H1 (cell line): ENCODE results near the gene DISP3. TPM values are rescaled to one million over a fixed set of nuclear protein-coding genes. Genes with fewer than 3 reads are reported as not detected.

Experiments
- CTCF ChIA-PET: fragments of 300-600 bp; sonication (Branson Sonifier 250); formaldehyde crosslinking; loops from one replicate; lab custom pipeline; 2021; ENCODE audit not compliant: partially characterized antibody; lab: Charles Lee
- POLR2A ChIA-PET: fragments of 300-600 bp; sonication (Branson Sonifier 250); formaldehyde crosslinking; loops from one replicate; lab custom pipeline; 2021; ENCODE audit warnings: inconsistent platforms; ENCODE audit not compliant: partially characterized antibody; lab: Charles Lee
- DNase-seq, 2 experiments: peaks; one replicate each; pipeline versions ENCODE4 v3.0.0 to v3.0.0-alpha.2; 2010 to 2022; ENCODE audit warnings: low spot score in 2 of 2, low read depth in 1 of 2, mixed read lengths in 1 of 2
- FAIRE-seq: peaks from 2 replicates; lab custom pipeline; 2011; peaks lifted over from hg19 to GRCh38; lab: Jason Lieb, UNC
- H2AFZ ChIP-seq: 2 replicates; pipeline ENCODE4 v1.8.1; 2012; ENCODE audit warnings: low read length, inconsistent platforms
- H2AK5ac ChIP-seq: 2 replicates; pipeline ENCODE4 v1.6.1; 2013; ENCODE audit warnings: low read depth, low read length
- H2BK120ac ChIP-seq: replicated peaks from 2 replicates; pipeline ENCODE3; 2013; ENCODE audit warnings: low read depth, low read length, inconsistent platforms
- H2BK12ac ChIP-seq: 2 replicates; pipeline ENCODE4 v1.6.1; 2013; ENCODE audit warnings: low read depth, low read length
- H2BK15ac ChIP-seq: 2 replicates; pipeline ENCODE4 v1.6.1; 2013; ENCODE audit warnings: low read length
- H2BK20ac ChIP-seq: 2 replicates; pipeline ENCODE4 v1.6.1; 2013; ENCODE audit warnings: low read length
- H2BK5ac ChIP-seq: 2 replicates; pipeline ENCODE4 v1.6.1; 2013; ENCODE audit warnings: low read depth, low read length
- H3K14ac ChIP-seq: 2 replicates; pipeline ENCODE4 v1.6.1; 2013; ENCODE audit warnings: inconsistent platforms; ENCODE audit not compliant: insufficient read length
- H3K18ac ChIP-seq: 2 replicates; pipeline ENCODE4 v1.6.1; 2013; ENCODE audit warnings: low read length; ENCODE audit errors: extremely low read depth
- H3K23ac ChIP-seq: 2 replicates; pipeline ENCODE4 v1.6.1; 2013; ENCODE audit warnings: inconsistent platforms; ENCODE audit not compliant: insufficient read length
- H3K23me2 ChIP-seq: 2 replicates; pipeline ENCODE4 v1.6.1; 2013; ENCODE audit warnings: low read depth, low read length
- H3K27ac ChIP-seq: 2 replicates; pipeline ENCODE4 v1.6.1; 2011; ENCODE audit warnings: low read depth, low read length, inconsistent platforms
- H3K27me3 ChIP-seq, 4 experiments: replicated peaks in 1 of 4; 1 replicate in 1 of 4; 2 replicates in 3 of 4; pipeline versions ENCODE4 v1.6.1 to v1.8.1; 2011 to 2013; ENCODE audit warnings: low read length in 3 of 4, mild to moderate bottlenecking in 3 of 4, inconsistent platforms in 2 of 4, mixed read lengths in 2 of 4, moderate library complexity in 1 of 4; ENCODE audit not compliant: control insufficient read depth in 3 of 4, insufficient read depth in 3 of 4; ENCODE audit errors: extremely low read depth in 1 of 4
- H3K36me3 ChIP-seq, 4 experiments: 2 replicates each; pipeline versions ENCODE4 v1.6.1 to v1.8.1; 2011 to 2013; ENCODE audit warnings: mild to moderate bottlenecking in 4 of 4, low read length in 3 of 4, moderate library complexity in 2 of 4, control low read depth in 1 of 4, inconsistent platforms in 1 of 4; ENCODE audit not compliant: insufficient read depth in 4 of 4, control insufficient read depth in 2 of 4
- H3K4ac ChIP-seq: replicated peaks from 2 replicates; pipeline ENCODE3; 2013; ENCODE audit warnings: low read length, low read depth, mixed read lengths, inconsistent platforms; ENCODE audit not compliant: insufficient read length
- H3K4me1 ChIP-seq, 4 experiments: replicated peaks in 1 of 4; 1 replicate in 1 of 4; 2 replicates in 3 of 4; pipeline versions ENCODE4 v1.6.1 to v1.8.1; 2011 to 2013; ENCODE audit warnings: low read length in 3 of 4, inconsistent platforms in 2 of 4, mixed read lengths in 1 of 4; ENCODE audit not compliant: insufficient read depth in 4 of 4, control insufficient read depth in 3 of 4
- H3K4me2 ChIP-seq, 2 experiments: 2 replicates each; pipeline versions ENCODE4 v1.6.1 to v1.8.1; 2011 to 2013; ENCODE audit warnings: low read depth in 2 of 2, low read length in 2 of 2, control low read depth in 1 of 2, inconsistent platforms in 1 of 2, mild to moderate bottlenecking in 1 of 2; ENCODE audit not compliant: insufficient read depth in 1 of 2
- H3K4me3 ChIP-seq, 4 experiments: fragments of 200-600, 300-600 bp in 1 of 4; sonication (generic), shearing (Covaris generic), sonication (Bioruptor Twin) in 1 of 4; 2 replicates each; pipeline versions ENCODE4 v1.5.1 to v1.8.1; 2011 to 2016; ENCODE audit warnings: low read length in 4 of 4, low read depth in 3 of 4, control low read depth in 2 of 4, inconsistent platforms in 2 of 4, mild to moderate bottlenecking in 2 of 4, mixed read lengths in 1 of 4, moderate library complexity in 1 of 4; ENCODE audit not compliant: insufficient read depth in 2 of 4; ENCODE audit errors: extremely low read depth in 1 of 4
- H3K56ac ChIP-seq: replicated peaks from 2 replicates; pipeline ENCODE3; 2013; ENCODE audit warnings: low read depth, mild to moderate bottlenecking, mixed read lengths, low read length, inconsistent platforms; ENCODE audit not compliant: insufficient read length
- H3K79me1 ChIP-seq: 2 replicates; pipeline ENCODE4 v1.6.1; 2013; ENCODE audit warnings: low read depth, low read length, control low read depth
- H3K79me2 ChIP-seq, 2 experiments: 2 replicates each; pipeline versions ENCODE4 v1.6.1 to v1.8.1; 2012 to 2013; ENCODE audit warnings: low read length in 2 of 2, mild to moderate bottlenecking in 2 of 2, inconsistent platforms in 1 of 2; ENCODE audit not compliant: insufficient read depth in 2 of 2, control insufficient read depth in 1 of 2
- H3K9ac ChIP-seq, 4 experiments: replicated peaks in 1 of 4; 1 replicate in 1 of 4; 2 replicates in 3 of 4; pipeline versions ENCODE4 v1.6.1 to v1.8.1; 2011 to 2013; ENCODE audit warnings: low read depth in 3 of 4, low read length in 3 of 4, control low read depth in 2 of 4, mild to moderate bottlenecking in 2 of 4, moderate library complexity in 2 of 4, inconsistent platforms in 1 of 4; ENCODE audit errors: extremely low read depth in 1 of 4
- H3K9me3 ChIP-seq, 2 experiments: 2 replicates each; pipeline versions ENCODE4 v1.6.1 to v1.8.1; 2012 to 2013; ENCODE audit warnings: mild to moderate bottlenecking in 2 of 2, moderate library complexity in 2 of 2, control low read depth in 1 of 2, inconsistent platforms in 1 of 2, low read depth in 1 of 2, low read length in 1 of 2, mixed read lengths in 1 of 2; ENCODE audit not compliant: insufficient read depth in 2 of 2
- H4K20me1 ChIP-seq, 2 experiments: replicated peaks in 1 of 2; 2 replicates each; pipeline versions ENCODE3 to v1.8.1; 2011 to 2013; ENCODE audit warnings: inconsistent platforms in 2 of 2, low read length in 2 of 2, mild to moderate bottlenecking in 1 of 2; ENCODE audit not compliant: insufficient read depth in 2 of 2, control insufficient read depth in 1 of 2
- H4K5ac ChIP-seq: 2 replicates; pipeline ENCODE4 v1.6.1; 2013; ENCODE audit warnings: low read length, low read depth, mixed read lengths, inconsistent platforms; ENCODE audit not compliant: insufficient read length
- H4K8ac ChIP-seq: 2 replicates; pipeline ENCODE4 v1.8.0; 2013; ENCODE audit warnings: mild to moderate bottlenecking, moderate library complexity, low read length, inconsistent platforms; ENCODE audit not compliant: insufficient read depth; ENCODE audit errors: extremely low read depth
- H4K91ac ChIP-seq: replicated peaks from 2 replicates; pipeline ENCODE3; 2013; ENCODE audit warnings: low read length, mixed read lengths, inconsistent platforms; ENCODE audit not compliant: insufficient read length
- BACH1 ChIP-seq: IDR thresholded peaks from 2 replicates; pipeline ENCODE4 v1.6.1; 2012; ENCODE audit warnings: low read length, improper control_type of control experiment
- FOSL1 ChIP-seq: IDR thresholded peaks from 2 replicates; pipeline ENCODE4 v1.6.1; 2011; ENCODE audit warnings: mild to moderate bottlenecking, low read depth, low read length, moderate library complexity; ENCODE audit not compliant: insufficient read depth
- JUN ChIP-seq: IDR thresholded peaks from 2 replicates; pipeline ENCODE4 v1.6.1; 2011; ENCODE audit warnings: low read depth, mild to moderate bottlenecking, improper control_type of control experiment, low read length
- TCF12 ChIP-seq: IDR thresholded peaks from 2 replicates; pipeline ENCODE4 v1.6.1; 2011; ENCODE audit warnings: low read depth, mild to moderate bottlenecking, low read length
- WGBS, 2 experiments: shearing (Covaris generic) in 1 of 2; methylation state at CpG; one replicate each; pipeline versions ENCODE4 v1.1.6 to v1.1.7; 2013 to 2015; ENCODE audit warnings: low lambda C conversion rate in 2 of 2, mixed read lengths in 2 of 2, inconsistent platforms in 1 of 2, low coverage in 1 of 2, missing lambda C conversion rate in 1 of 2; ENCODE audit not compliant: insufficient replicate concordance in 2 of 2, insufficient coverage in 1 of 2, insufficient read length in 1 of 2; ENCODE audit errors: extremely low coverage in 1 of 2, missing lambda C conversion rate in 1 of 2; 5-methylcytosine and 5-hydroxymethylcytosine counted together
- polyA plus RNA-seq, 7 experiments: library from polyadenylated mRNA; depleted of rRNA in 3 of 7; stranded (reverse) in 5 of 7; unstranded in 2 of 7; fragments of >200 nt in 5 of 7; fragments of 200-250 nt in 2 of 7; gene quantifications; 1 replicate in 5 of 7; 2 replicates in 1 of 7; 4 replicates in 1 of 7; pipeline versions ENCODE4 v1.2.1 to v1.2.3, GENCODE V29; 2011 to 2013; ENCODE audit warnings: missing spikeins in 2 of 7, mixed read lengths in 2 of 7
- total RNA-seq: library from RNA; stranded (reverse); fragmentation: NEBNext Ultra II Directional; extraction: Animal tissue kit (Norgen Biotek cat#: 25700); gene quantifications from 2 replicates; pipeline ENCODE4 v1.2.1, GENCODE V29; 2021

The DISP3 gene
- total and polyA plus RNA-seq, 2 of the 8 experiments (the other 6 are each of a cell fraction or from before 2014, with no cell fraction given), result 3.4 to 4.6 TPM

DNA sequence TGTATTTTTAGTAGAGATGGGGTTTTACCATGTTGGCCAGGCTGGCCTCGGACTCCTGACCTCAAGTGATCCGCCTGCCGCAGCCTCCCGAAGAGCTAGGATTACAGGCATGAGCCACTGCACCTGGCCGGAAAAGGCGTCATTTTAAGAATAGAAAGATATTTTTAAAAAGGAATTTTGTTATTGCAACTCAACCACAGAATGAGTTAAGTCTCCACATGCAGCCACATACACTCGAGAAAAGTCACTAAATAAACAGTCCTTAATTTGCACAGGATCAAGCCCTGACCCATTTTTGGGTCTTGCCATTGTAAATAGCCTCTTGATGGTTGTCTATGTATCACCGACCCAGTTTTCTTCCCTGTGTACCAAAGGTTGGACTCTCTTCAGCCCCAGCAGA is 89.7 kb downstream of the DISP3 start:
- H3K18ac ChIP-seq, result no peak overlapping the region
- H3K36me3 ChIP-seq, result no peaks in the 10 kb centered on the region
- H2BK20ac ChIP-seq, result no peak overlapping the region
- WGBS, 2 experiments, result 86% methylated on average over 8 of the region's 8 CpGs; no CpG with 5 or more reads in 1 of the 2 experiments
- no peak overlapping the region for H4K5ac ChIP-seq
- H2BK120ac ChIP-seq, result no peak overlapping the region
- CTCF ChIA-PET, result interaction anchor here (0.9 to 5.8 kb wide), 5 partner anchors 10 to 188 kb away, joined by 3 to 44 read pairs (median 6); partner anchors contain the start of gene DISP3
- no peak overlapping the region for H3K14ac ChIP-seq
- no peak overlapping the region for H3K4me3 ChIP-seq
- H2BK12ac ChIP-seq, result no peak overlapping the region
- DNase-seq, result no peak
- H3K23ac ChIP-seq, result no peak overlapping the region
- no peak overlapping the region for H2BK5ac ChIP-seq
- no peak overlapping the region for H4K91ac ChIP-seq
- no peaks in the 10 kb centered on the region for H4K20me1 ChIP-seq
- H3K27me3 ChIP-seq, result no peaks in the 10 kb centered on the region
- TF ChIP-seq FOSL1 (no peak), JUN (no peak), TCF12 (no peak), BACH1 (no peak)
- TF ChIP-seq, all 59 proteins: peak for 0
- Histone ChIP-seq H4K8ac (no peak overlapping the region), H3K9ac (no peak overlapping the region), H3K23me2 (no peaks in the 10 kb centered on the region), H3K56ac (no peak overlapping the region), H3K4ac (no peak overlapping the region), H2AFZ (no peak overlapping the region), H2AK5ac (no peak overlapping the region), H3K9me3 (no peaks in the 10 kb centered on the region), H3K79me1 (no peaks in the 10 kb centered on the region), H2BK15ac (no peak overlapping the region), H3K27ac (no peak overlapping the region), H3K4me2 (no peak overlapping the region), H3K4me1 (no peaks in the 10 kb centered on the region; a peak in 1 of 7 replicates), H3K79me2 (no peaks in the 10 kb centered on the region)
- no peak for FAIRE-seq
- POLR2A ChIA-PET, result interaction anchor here (1.3 kb wide), 1 partner anchor 90 kb away, joined by 3 read pairs; the partner anchor contains the start of gene DISP3
